ENCODE measurements around the gene PLCH1. TPM values are rescaled to one million over a fixed set of nuclear protein-coding genes. Genes with fewer than 3 reads are reported as not detected.

PLCH1 gene
- total RNA-seq, 5 donors from 2014 or later (not counting 1 experiment from before 2014, with no cell fraction given), result 0.06 to 0.12 (median 0.09) TPM; not detected in 1

- DNase-seq, result no peak
- Mint-ChIP-seq H3K4me1 (no peaks in the 10 kb centered on the region), H3K27me3 (peaks cover 8 to 17% of the 10 kb centered on the region in 2 donors), H3K9me3 (no peaks in the 10 kb centered on the region), H3K27ac (no peak overlapping the region), H3K36me3 (no peaks in the 10 kb centered on the region), H3K4me3 (no peak overlapping the region)
- ChIA-PET CTCF (no interaction called here), POLR2A (interaction anchor here in 1 of 2 donors (0.5 kb wide), 1 partner anchor 17 kb away, joined by 3 read pairs; no protein-coding TSS in a partner anchor)
- no peak overlapping the region for H3K27ac ChIP-seq (ENCODE audit: low read length)
- H3K9me3 ChIP-seq, result no peaks in the 10 kb centered on the region
- no peaks in the 10 kb centered on the region for H3K4me1 ChIP-seq (ENCODE audit: control insufficient read depth in 1 of 2, extremely low read depth in 1 of 2, insufficient read depth in 2 of 2, low read length in 2 of 2)
- peaks cover 0 to 15% of the 10 kb centered on the region in 2 experiments for H3K27me3 ChIP-seq (replicated peaks in 1 of 2; ENCODE audit: control insufficient read depth in 2 of 2, extremely low read depth in 1 of 2, insufficient read depth in 2 of 2, low read length in 1 of 2)
- H3K4me3 ChIP-seq (ENCODE audit: control insufficient read depth in 1 of 2, extremely low read depth in 1 of 2, low read length in 1 of 2), result no peak overlapping the region
- H3K36me3 ChIP-seq (ENCODE audit: control insufficient read depth in 2 of 2, extremely low read depth in 1 of 2, insufficient read depth in 1 of 2, low read length in 1 of 2), result no peaks in the 10 kb centered on the region
- WGBS (ENCODE audit: insufficient coverage), result no CpG with 5 or more reads among the region's 3 CpGs
- ATAC-seq (replicated peaks in 1 of 4), result no peak
These were observed 17.0 kb downstream of the PLCH1 start for GRCh38 chr3:155727836-155728235.

GRCh38 chr3:155714295-155714718, 30.6 kb downstream of the PLCH1 start:
- no peak for DNase-seq

GRCh38 chr3:155712008-155712407, 32.9 kb downstream of the PLCH1 start:
- ATAC-seq (replicated peaks in 1 of 4), result no peak
- Histone ChIP-seq H3K4me1 (ENCODE audit: control insufficient read depth in 1 of 2, extremely low read depth in 1 of 2, insufficient read depth in 2 of 2, low read length in 2 of 2) (no peaks in the 10 kb centered on the region), H3K27me3 (replicated peaks in 1 of 2; ENCODE audit: control insufficient read depth in 2 of 2, extremely low read depth in 1 of 2, insufficient read depth in 2 of 2, low read length in 1 of 2) (no peaks in the 10 kb centered on the region), H3K4me3 (ENCODE audit: control insufficient read depth in 1 of 2, extremely low read depth in 1 of 2, low read length in 1 of 2) (no peak overlapping the region), H3K27ac (ENCODE audit: low read length) (no peak overlapping the region), H3K9me3 (no peaks in the 10 kb centered on the region), H3K36me3 (ENCODE audit: control insufficient read depth in 2 of 2, extremely low read depth in 1 of 2, insufficient read depth in 1 of 2, low read length in 1 of 2) (no peaks in the 10 kb centered on the region)
- Mint-ChIP-seq H3K9me3 (peaks cover 0 to 8% (median 3%) of the 10 kb centered on the region in 3 donors), H3K27me3 (no peaks in the 10 kb centered on the region), H3K4me3 (no peak overlapping the region), H3K4me1 (no peaks in the 10 kb centered on the region), H3K27ac (no peak overlapping the region), H3K36me3 (no peaks in the 10 kb centered on the region)
- POLR2A ChIA-PET, result no interaction called here
- no peak for DNase-seq
- CTCF ChIA-PET, result interaction anchor here (0.5 to 2.7 kb wide), 4 partner anchors 9 to 15 kb away, joined by 3 to 14 read pairs (median 4); no protein-coding TSS in a partner anchor
- 67% methylated on average over 1 of the region's 1 CpG for WGBS (ENCODE audit: insufficient coverage)

More at GRCh38 chr3:155714295-155714718, 30.6 kb downstream of the PLCH1 start:
- H3K27me3 Mint-ChIP-seq, result no peaks in the 10 kb centered on the region
- no peak overlapping the region for H3K27ac Mint-ChIP-seq
- Histone ChIP-seq H3K27me3 (replicated peaks in 1 of 2; ENCODE audit: control insufficient read depth in 2 of 2, extremely low read depth in 1 of 2, insufficient read depth in 2 of 2, low read length in 1 of 2) (no peaks in the 10 kb centered on the region), H3K4me1 (ENCODE audit: control insufficient read depth in 1 of 2, extremely low read depth in 1 of 2, insufficient read depth in 2 of 2, low read length in 2 of 2) (no peaks in the 10 kb centered on the region), H3K36me3 (ENCODE audit: control insufficient read depth in 2 of 2, extremely low read depth in 1 of 2, insufficient read depth in 1 of 2, low read length in 1 of 2) (no peaks in the 10 kb centered on the region), H3K4me3 (ENCODE audit: control insufficient read depth in 1 of 2, extremely low read depth in 1 of 2, low read length in 1 of 2) (no peak overlapping the region), H3K27ac (ENCODE audit: low read length) (no peak overlapping the region), H3K9me3 (no peaks in the 10 kb centered on the region)
- no peak for ATAC-seq (replicated peaks in 1 of 4)
- H3K36me3 Mint-ChIP-seq, result peaks cover 3% of the 10 kb centered on the region
- no CpG with 5 or more reads among the region's 5 CpGs for WGBS (ENCODE audit: insufficient coverage)
- H3K4me3 Mint-ChIP-seq, result no peak overlapping the region
- POLR2A ChIA-PET, result no interaction called here
- H3K9me3 Mint-ChIP-seq, result peaks cover 3 to 18% (median 16%) of the 10 kb centered on the region in 3 donors
- CTCF ChIA-PET, result interaction anchor here (0.8 to 1.3 kb wide), 3 partner anchors 10 to 12 kb away, joined by 3 to 5 read pairs (median 4); no protein-coding TSS in a partner anchor
- no peaks in the 10 kb centered on the region for H3K4me1 Mint-ChIP-seq

GRCh38 chr3:155704771-155705559, 39.9 kb downstream of the PLCH1 start:
- H3K4me1 ChIP-seq (ENCODE audit: control insufficient read depth in 1 of 2, extremely low read depth in 1 of 2, insufficient read depth in 2 of 2, low read length in 2 of 2), result no peaks in the 10 kb centered on the region
- DNase-seq, result no peak
- H3K27me3 ChIP-seq (replicated peaks in 1 of 2; ENCODE audit: control insufficient read depth in 2 of 2, extremely low read depth in 1 of 2, insufficient read depth in 2 of 2, low read length in 1 of 2), result no peaks in the 10 kb centered on the region
- 85% methylated on average over 2 of the region's 4 CpGs for WGBS (ENCODE audit: insufficient coverage)
- H3K9me3 Mint-ChIP-seq, result no peaks in the 10 kb centered on the region
- CTCF ChIA-PET, result interaction anchor here (0.7 to 1.4 kb wide), 3 partner anchors 10 to 89 kb away, joined by 3 to 4 read pairs (median 3); no protein-coding TSS in a partner anchor
- POLR2A ChIA-PET, result no interaction called here
- H3K27me3 Mint-ChIP-seq, result peaks cover 3 to 9% of the 10 kb centered on the region in 2 donors
- H3K27ac ChIP-seq (ENCODE audit: low read length), result no peak overlapping the region
- H3K36me3 Mint-ChIP-seq, result no peaks in the 10 kb centered on the region
- no peaks in the 10 kb centered on the region for H3K36me3 ChIP-seq (ENCODE audit: control insufficient read depth in 2 of 2, extremely low read depth in 1 of 2, insufficient read depth in 1 of 2, low read length in 1 of 2)
- no peaks in the 10 kb centered on the region for H3K9me3 ChIP-seq
- H3K4me1 Mint-ChIP-seq, result no peaks in the 10 kb centered on the region
- H3K4me3 ChIP-seq (ENCODE audit: control insufficient read depth in 1 of 2, extremely low read depth in 1 of 2, low read length in 1 of 2), result no peak overlapping the region
- no peak for ATAC-seq (replicated peaks in 1 of 4)
- no peak overlapping the region for H3K4me3 Mint-ChIP-seq
- H3K27ac Mint-ChIP-seq, result no peak overlapping the region

GRCh38 chr3:155704061-155704460, 40.8 kb downstream of the PLCH1 start:
- Histone ChIP-seq H3K4me3 (ENCODE audit: control insufficient read depth in 1 of 2, extremely low read depth in 1 of 2, low read length in 1 of 2) (no peak overlapping the region), H3K27me3 (replicated peaks in 1 of 2; ENCODE audit: control insufficient read depth in 2 of 2, extremely low read depth in 1 of 2, insufficient read depth in 2 of 2, low read length in 1 of 2) (no peaks in the 10 kb centered on the region), H3K27ac (ENCODE audit: low read length) (no peak overlapping the region), H3K4me1 (ENCODE audit: control insufficient read depth in 1 of 2, extremely low read depth in 1 of 2, insufficient read depth in 2 of 2, low read length in 2 of 2) (no peaks in the 10 kb centered on the region), H3K36me3 (ENCODE audit: control insufficient read depth in 2 of 2, extremely low read depth in 1 of 2, insufficient read depth in 1 of 2, low read length in 1 of 2) (no peaks in the 10 kb centered on the region), H3K9me3 (no peaks in the 10 kb centered on the region)
- CTCF ChIA-PET, result interaction anchor here (0.7 to 1.9 kb wide), 4 partner anchors 8 to 36 kb away, joined by 3 to 5 read pairs (median 4); no protein-coding TSS in a partner anchor
- no peaks in the 10 kb centered on the region for H3K36me3 Mint-ChIP-seq
- peaks cover 3 to 9% of the 10 kb centered on the region in 2 donors for H3K27me3 Mint-ChIP-seq
- H3K4me3 Mint-ChIP-seq, result no peak overlapping the region
- DNase-seq (no peak), ATAC-seq (replicated peaks in 1 of 4) (no peak)
- H3K9me3 Mint-ChIP-seq, result no peaks in the 10 kb centered on the region
- H3K4me1 Mint-ChIP-seq, result no peaks in the 10 kb centered on the region
- no peak overlapping the region for H3K27ac Mint-ChIP-seq
- POLR2A ChIA-PET, result no interaction called here
- WGBS (ENCODE audit: insufficient coverage), result 71% methylated on average over 5 of the region's 6 CpGs

- CTCF ChIA-PET, result interaction anchor here (0.8 to 3.6 kb wide), 9 partner anchors 9 to 1371 kb away, joined by 3 to 43 read pairs (median 3); partner anchors contain the start of gene C3orf33 (in 1 of the 2)
- H3K27me3 ChIP-seq (replicated peaks in 1 of 2; ENCODE audit: control insufficient read depth in 2 of 2, extremely low read depth in 1 of 2, insufficient read depth in 2 of 2, low read length in 1 of 2), result no peaks in the 10 kb centered on the region
- H3K4me3 Mint-ChIP-seq, result no peak overlapping the region
- no peak for ATAC-seq (replicated peaks in 1 of 4)
- no peaks in the 10 kb centered on the region for H3K9me3 ChIP-seq
- no peaks in the 10 kb centered on the region for H3K4me1 Mint-ChIP-seq
- peaks cover 3 to 9% of the 10 kb centered on the region in 2 donors for H3K27me3 Mint-ChIP-seq
- H3K36me3 ChIP-seq (ENCODE audit: control insufficient read depth in 2 of 2, extremely low read depth in 1 of 2, insufficient read depth in 1 of 2, low read length in 1 of 2), result no peaks in the 10 kb centered on the region
- no peak overlapping the region for H3K27ac ChIP-seq (ENCODE audit: low read length)
- H3K27ac Mint-ChIP-seq, result no peak overlapping the region
- no peak overlapping the region for H3K4me3 ChIP-seq (ENCODE audit: control insufficient read depth in 1 of 2, extremely low read depth in 1 of 2, low read length in 1 of 2)
- H3K4me1 ChIP-seq (ENCODE audit: control insufficient read depth in 1 of 2, extremely low read depth in 1 of 2, insufficient read depth in 2 of 2, low read length in 2 of 2), result no peaks in the 10 kb centered on the region
- no peaks in the 10 kb centered on the region for H3K9me3 Mint-ChIP-seq
- no peak for DNase-seq
- no peaks in the 10 kb centered on the region for H3K36me3 Mint-ChIP-seq
- POLR2A ChIA-PET, result interaction anchor here in 1 of 2 donors (0.6 kb wide), 1 partner anchor 8 kb away, joined by 3 read pairs; no protein-coding TSS in a partner anchor
- 92% methylated on average over 3 of the region's 6 CpGs for WGBS (ENCODE audit: insufficient coverage)
These were observed 41.9 kb downstream of the PLCH1 start for GRCh38 chr3:155702745-155703591.
